ENCODE measurements around the gene LCE1A.

The LCE1A gene

DNA sequence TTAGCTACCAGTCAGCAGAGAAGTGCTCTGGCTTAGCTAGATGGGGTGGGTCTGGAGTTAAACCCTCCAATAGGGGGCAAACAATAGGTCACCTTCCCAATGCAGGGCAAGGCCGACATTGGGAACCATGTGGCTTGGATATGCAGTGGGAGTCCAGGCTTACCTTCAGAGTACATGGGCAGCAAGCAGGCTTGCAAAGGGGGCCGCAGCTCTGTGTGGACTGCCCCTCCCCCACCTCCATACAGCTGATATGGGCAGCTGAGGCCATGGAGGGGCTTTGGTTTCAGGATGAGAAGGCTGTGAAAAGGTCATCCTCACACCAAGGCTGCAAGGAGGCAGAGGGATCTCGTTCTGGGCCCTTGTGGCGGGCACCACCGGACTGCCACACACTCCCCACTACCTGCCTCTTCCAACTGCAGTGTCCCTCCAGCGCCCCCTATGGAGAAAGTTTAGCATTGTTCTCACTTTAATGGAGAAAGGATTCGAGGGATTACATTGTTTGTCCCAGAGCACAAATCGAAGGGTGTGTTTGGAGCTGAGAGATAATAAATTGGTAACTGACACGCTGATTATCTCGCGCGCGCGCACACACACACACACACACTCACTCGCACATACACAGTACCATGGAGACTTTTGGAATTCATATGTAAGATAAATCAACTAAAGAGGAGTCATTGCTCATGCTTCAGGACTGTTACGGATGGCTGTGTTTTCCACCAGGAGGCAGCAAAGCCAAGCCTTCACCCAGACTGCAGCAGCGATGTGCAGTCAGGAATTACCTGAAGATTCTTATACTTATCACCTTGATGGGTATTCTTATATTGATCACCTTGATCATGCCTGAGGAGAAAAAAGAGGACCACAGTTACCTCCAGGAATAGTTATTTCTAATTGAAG lies 43.8 kb downstream of the LCE1A start:
- no peak for DNase-seq

GRCh38 chr1:152871731-152872126 lies 44.5 kb downstream of the LCE1A start:
- no peak for DNase-seq

GRCh38 chr1:152873495-152873894 lies 46.2 kb downstream of the LCE1A start:
- DNase-seq = no peak

DNA sequence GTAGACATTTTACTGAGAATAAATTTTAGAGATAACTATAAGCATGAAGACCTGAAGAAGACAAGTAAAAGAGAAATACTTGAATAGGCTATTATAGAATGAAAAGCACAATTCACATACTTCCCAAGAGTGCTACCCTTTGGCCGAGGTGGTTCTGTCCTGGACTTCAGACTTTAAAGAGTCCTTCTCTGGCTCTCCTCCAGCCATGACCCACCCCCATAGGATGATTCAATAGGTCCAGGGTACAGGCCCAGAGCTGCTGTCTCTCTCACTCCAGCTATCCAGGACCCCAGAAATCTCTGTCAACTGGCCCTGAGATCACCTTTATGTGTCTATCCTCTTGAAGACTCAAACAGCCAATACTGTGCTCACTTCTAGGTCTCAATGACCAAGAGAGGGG lies 49.6 kb downstream of the LCE1A start:
- DNase-seq = no peak
